B cell (primary cell): ENCODE data around the gene LYST. TPM values are rescaled to one million over a fixed set of nuclear protein-coding genes. Genes with fewer than 3 reads are reported as not detected.

Source experiments
- ATAC-seq: fragments of 200-7000 bp; cut with Tn5 transposase; one replicate; pipeline ENCODE4 v1.10.0; 2021; ENCODE audit warnings: low read depth, mild to moderate bottlenecking, moderate number of reproducible peaks, moderate library complexity
- CTCF ChIA-PET: fragments of 350-600 bp; sonication (Branson Sonifier 250); formaldehyde crosslinking; loops from one replicate; lab custom pipeline; 2021; ENCODE audit warnings: antibody characterized with exemption, inconsistent platforms; lab: Charles Lee
- POLR2A ChIA-PET: fragments of 350-600 bp; sonication (Branson Sonifier 250); formaldehyde crosslinking; loops from one replicate; lab custom pipeline; 2021; ENCODE audit warnings: antibody characterized with exemption; lab: Charles Lee
- DNase-seq: peaks from one replicate; pipeline ENCODE4 v3.0.0; 2013
- H2AFZ ChIP-seq: 2 replicates; pipeline ENCODE4 v1.6.1; 2012; ENCODE audit warnings: mild to moderate bottlenecking, low read depth, low read length; ENCODE audit not compliant: insufficient read depth, poor library complexity, severe bottlenecking
- H3K27ac ChIP-seq, 2 donors: 1 replicate in 1 of 2; 2 replicates in 1 of 2; pipeline ENCODE4 v1.5.1; 2012 to 2013; ENCODE audit warnings: low read length in 2 of 2, mild to moderate bottlenecking in 2 of 2, moderate library complexity in 1 of 2
- H3K27me3 ChIP-seq, 4 experiments: fragments of 200-600 bp in 1 of 4; sonication (generic) in 1 of 4; replicated peaks in 1 of 4; 1 replicate in 2 of 4; 2 replicates in 2 of 4; pipeline versions ENCODE4 v1.6.1 to v1.7.0; 2013 to 2016; ENCODE audit warnings: low read length in 3 of 4, mild to moderate bottlenecking in 2 of 4, mixed read lengths in 1 of 4, moderate library complexity in 1 of 4; ENCODE audit not compliant: insufficient read depth in 4 of 4, control insufficient read depth in 3 of 4; ENCODE audit errors: control extremely low read depth in 1 of 4
- H3K36me3 ChIP-seq, 2 experiments: replicated peaks in 1 of 2; 1 replicate in 1 of 2; 2 replicates in 1 of 2; pipeline versions ENCODE4 v1.6.1 to v1.7.1; 2013; ENCODE audit warnings: low read length in 1 of 2; ENCODE audit not compliant: insufficient read depth in 2 of 2, control insufficient read depth in 1 of 2; ENCODE audit errors: control extremely low read depth in 1 of 2, extremely low read depth in 1 of 2
- H3K4me1 ChIP-seq, 2 donors: fragments of 200-600 bp in 1 of 2; sonication (generic) in 1 of 2; 1 replicate in 1 of 2; 2 replicates in 1 of 2; pipeline versions ENCODE4 v1.5.1 to v1.6.1; 2013 to 2017; ENCODE audit warnings: low read length in 2 of 2; ENCODE audit not compliant: control insufficient read depth in 2 of 2, insufficient read depth in 2 of 2
- H3K4me2 ChIP-seq: replicated peaks from 2 replicates; pipeline ENCODE3; 2012; ENCODE audit warnings: mild to moderate bottlenecking, low read depth, low read length; ENCODE audit not compliant: poor library complexity, severe bottlenecking
- H3K4me3 ChIP-seq, 5 experiments: fragments of 200-600 bp in 1 of 5; sonication (generic) in 1 of 5; 1 replicate in 3 of 5; 2 replicates in 2 of 5; pipeline versions ENCODE4 v1.5.1 to v1.7.0; 2011 to 2016; ENCODE audit warnings: low read length in 4 of 5, mild to moderate bottlenecking in 4 of 5, low read depth in 2 of 5, control low read depth in 1 of 5, moderate library complexity in 1 of 5; ENCODE audit not compliant: insufficient read depth in 1 of 5; ENCODE audit errors: control extremely low read depth in 1 of 5, extremely low read depth in 1 of 5
- H3K79me2 ChIP-seq: fragments of 200-600 bp; sonication (generic); one replicate; pipeline ENCODE4 v1.6.0; 2016; ENCODE audit warnings: low read length; ENCODE audit not compliant: control insufficient read depth, insufficient read depth
- H3K9ac ChIP-seq: fragments of 200-600 bp; sonication (generic); 2 replicates; pipeline ENCODE4 v1.6.1; 2017; ENCODE audit warnings: mild to moderate bottlenecking, low read length, moderate library complexity
- H3K9me3 ChIP-seq, 3 donors: one replicate each; pipeline versions ENCODE4 v1.6.1 to v1.7.1; 2013; ENCODE audit warnings: low read length in 2 of 3; ENCODE audit not compliant: control insufficient read depth in 2 of 3, insufficient read depth in 1 of 3; ENCODE audit errors: control extremely low read depth in 1 of 3
- H4K20me1 ChIP-seq: 2 replicates; pipeline ENCODE4 v1.6.0; 2012; ENCODE audit warnings: mild to moderate bottlenecking, low read length; ENCODE audit not compliant: insufficient read depth, control insufficient read depth, poor library complexity, severe bottlenecking
- H3K27ac Mint-ChIP-seq: one replicate; pipeline ENCODE4 v1.8.0; 2021; ENCODE audit warnings: mixed read lengths
- H3K27me3 Mint-ChIP-seq: one replicate; pipeline ENCODE4 v1.8.0; 2021; ENCODE audit warnings: mixed read lengths
- H3K4me1 Mint-ChIP-seq: one replicate; pipeline ENCODE4 v1.8.0; 2021; ENCODE audit warnings: mixed read lengths
- H3K4me3 Mint-ChIP-seq: one replicate; pipeline ENCODE4 v1.8.0; 2021; ENCODE audit warnings: mixed read lengths
- H3K9me3 Mint-ChIP-seq: one replicate; pipeline ENCODE4 v1.8.0; 2022; ENCODE audit warnings: mixed read lengths; ENCODE audit not compliant: insufficient read depth
- CTCF ChIP-seq: fragments of 200-600 bp; IDR thresholded peaks from one replicate; pipeline ENCODE4 v1.8.0; 2022; ENCODE audit warnings: antibody characterized with exemption, mild to moderate bottlenecking
- EZH2 ChIP-seq: IDR thresholded peaks from 2 replicates; pipeline ENCODE4 v1.6.1; 2012; ENCODE audit warnings: borderline replicate concordance, low read depth, mild to moderate bottlenecking, moderate library complexity, low read length; ENCODE audit not compliant: insufficient read depth, poor library complexity, severe bottlenecking
- WGBS: methylation state at CpG from one replicate; pipeline ENCODE4 v1.1.5; 2013; ENCODE audit warnings: missing lambda C conversion rate; ENCODE audit not compliant: insufficient coverage; 5-methylcytosine and 5-hydroxymethylcytosine counted together
- intact Hi-C: fragments of 100-400 bp; cut with micrococcal nuclease; formaldehyde crosslinking; loops from one replicate; pipeline ENCODE4 v1.10.0; 2022
- polyA plus RNA-seq: library from polyadenylated mRNA; depleted of rRNA; stranded (reverse); fragments of >200 nt; gene quantifications from 2 replicates; pipeline ENCODE4 v1.2.3, GENCODE V29; 2012
- total RNA-seq, 2 donors: library from RNA; stranded (reverse); fragments of 120-200 nt in 1 of 2; gene quantifications; 1 replicate in 1 of 2; 2 replicates in 1 of 2; pipeline versions ENCODE4 v1.2.3 to v1.2.4, GENCODE V29; 2013 to 2022

LYST gene
- total and polyA plus RNA-seq, 2 donors (not counting 1 experiment from before 2014, with no cell fraction given): 50.4 to 120 TPM

GRCh38 chr1:235779770-235780169 is 86.9 kb downstream of the LYST start:
- Histone ChIP-seq H3K36me3 (peaks cover 12 to 34% of the 10 kb centered on the region in 2 experiments), H3K27ac (no peak overlapping the region), H3K9ac (no peak overlapping the region), H3K79me2 (no peaks in the 10 kb centered on the region), H3K4me1 (no peaks in the 10 kb centered on the region), H3K4me2 (no peak overlapping the region), H2AFZ (no peak overlapping the region), H3K4me3 (no peak overlapping the region), H3K9me3 (no peaks in the 10 kb centered on the region), H3K27me3 (no peaks in the 10 kb centered on the region), H4K20me1 (peaks cover 21% of the 10 kb centered on the region)
- Mint-ChIP-seq H3K27me3 (no peaks in the 10 kb centered on the region), H3K27ac (no peak overlapping the region), H3K9me3 (no peaks in the 10 kb centered on the region), H3K4me1 (no peaks in the 10 kb centered on the region), H3K4me3 (no peak overlapping the region)
- intact Hi-C loops: no loop called here
- ATAC-seq (no peak), DNase-seq (no peak)
- TF ChIP-seq EZH2 (no peak), CTCF (no peak)
- POLR2A ChIA-PET: no interaction called here
- CTCF ChIA-PET: no interaction called here
- no CpG with 5 or more reads among the region's 2 CpGs for WGBS

GRCh38 chr1:235776396-235776795 is 90.3 kb downstream of the LYST start:
- Histone ChIP-seq H3K36me3 (peaks cover 13 to 46% of the 10 kb centered on the region in 2 experiments), H3K79me2 (no peaks in the 10 kb centered on the region), H3K9ac (no peak overlapping the region), H3K27ac (no peak overlapping the region), H3K4me1 (no peaks in the 10 kb centered on the region), H3K4me3 (no peak overlapping the region), H2AFZ (no peak overlapping the region), H3K9me3 (no peaks in the 10 kb centered on the region), H3K27me3 (no peaks in the 10 kb centered on the region), H3K4me2 (no peak overlapping the region), H4K20me1 (peaks cover 12% of the 10 kb centered on the region)
- intact Hi-C loops: no loop called here
- H3K9me3 Mint-ChIP-seq: no peaks in the 10 kb centered on the region
- no peak for ATAC-seq
- WGBS: 100% methylated on average over 2 of the region's 3 CpGs
- TF ChIP-seq CTCF: no peak
- TF ChIP-seq EZH2: no peak
- H3K4me1 Mint-ChIP-seq: no peaks in the 10 kb centered on the region
- no peak overlapping the region for H3K4me3 Mint-ChIP-seq
- DNase-seq: no peak
- no peak overlapping the region for H3K27ac Mint-ChIP-seq
- ChIA-PET CTCF (no interaction called here), POLR2A (no interaction called here)
- H3K27me3 Mint-ChIP-seq: no peaks in the 10 kb centered on the region
